Right lobe of liver (tissue), 4 donors: Measurements from ENCODE around the gene SPECC1L.

Experiments
- CTCF ChIP-seq, 4 donors: fragments of 200-600 bp in 3 of 4; fragments of 450-650 bp in 1 of 4; IDR thresholded peaks; one replicate each; pipeline versions ENCODE4 v1.5.1 to v1.8.0; 2016 to 2022; ENCODE audit warnings: antibody characterized with exemption in 4 of 4, mild to moderate bottlenecking in 2 of 4
- POLR2A ChIP-seq: fragments of 450-650 bp; IDR thresholded peaks from one replicate; pipeline ENCODE4 v1.6.1; 2017; ENCODE audit warnings: antibody characterized with exemption, mild to moderate bottlenecking
- donor health status: DM: no; HTN: no; CAD: no.
- donor health status: DM: no; HTN: no; CAD: no.
- donor health status: DM: no; HTN: yes; CAD: no.

- TF ChIP-seq CTCF (IDR thresholded peaks at IDR 0.05) (no peak), POLR2A (no peak)
Measured at GRCh38 chr22:24361976-24362646, 91.5 kb downstream of the SPECC1L start.
